NT2/D1 (cell line): ENCODE results near the gene SLC43A3.

Source experiments
- SUZ12 ChIP-seq: IDR thresholded peaks from 2 replicates; pipeline ENCODE4 v1.6.1; 2011; ENCODE audit not compliant: insufficient read length, insufficient read depth; ENCODE audit errors: extremely low read depth
- YY1 ChIP-seq: IDR thresholded peaks from 2 replicates; pipeline ENCODE4 v1.6.1; 2011; ENCODE audit not compliant: insufficient read length, insufficient read depth
- ZNF274 ChIP-seq: IDR thresholded peaks from 2 replicates; pipeline ENCODE4 v1.6.1; 2011; ENCODE audit warnings: mild to moderate bottlenecking, low read depth, low read length

DNA sequence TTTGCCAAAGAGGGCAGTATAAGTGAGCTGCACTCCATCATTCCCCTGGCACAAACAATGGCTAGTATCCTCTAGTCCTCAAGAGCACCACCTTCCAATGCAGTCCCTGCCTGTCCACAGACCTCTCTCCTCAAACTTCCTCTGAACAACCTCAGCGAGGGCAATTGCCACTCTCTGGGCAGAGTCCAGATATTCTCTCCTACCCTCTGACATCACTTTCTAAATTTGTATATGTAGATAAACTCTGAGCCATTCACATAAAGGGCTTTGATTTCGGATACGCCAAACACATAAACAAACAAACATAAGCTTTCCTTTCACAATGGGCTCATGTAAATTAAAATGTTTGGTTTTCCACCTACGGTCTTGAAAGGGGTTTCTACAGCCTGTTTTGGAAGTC lies 3.0 kb upstream of the SLC43A3 start:
- TF ChIP-seq SUZ12 (no peak), YY1 (no peak), ZNF274 (no peak)
